NCI-H1417 treated with DMSO at 0.1 percent for 48 hours (cell line): ENCODE results near the gene RBSN.
A peak's percentile ranks its signal among the peaks of the same experiment; 100 is the strongest.

Experiments used
- DNase-seq: peaks from one replicate; lab custom pipeline; 2025; lab: John Stamatoyannopoulos, UW

RBSN gene

DNA sequence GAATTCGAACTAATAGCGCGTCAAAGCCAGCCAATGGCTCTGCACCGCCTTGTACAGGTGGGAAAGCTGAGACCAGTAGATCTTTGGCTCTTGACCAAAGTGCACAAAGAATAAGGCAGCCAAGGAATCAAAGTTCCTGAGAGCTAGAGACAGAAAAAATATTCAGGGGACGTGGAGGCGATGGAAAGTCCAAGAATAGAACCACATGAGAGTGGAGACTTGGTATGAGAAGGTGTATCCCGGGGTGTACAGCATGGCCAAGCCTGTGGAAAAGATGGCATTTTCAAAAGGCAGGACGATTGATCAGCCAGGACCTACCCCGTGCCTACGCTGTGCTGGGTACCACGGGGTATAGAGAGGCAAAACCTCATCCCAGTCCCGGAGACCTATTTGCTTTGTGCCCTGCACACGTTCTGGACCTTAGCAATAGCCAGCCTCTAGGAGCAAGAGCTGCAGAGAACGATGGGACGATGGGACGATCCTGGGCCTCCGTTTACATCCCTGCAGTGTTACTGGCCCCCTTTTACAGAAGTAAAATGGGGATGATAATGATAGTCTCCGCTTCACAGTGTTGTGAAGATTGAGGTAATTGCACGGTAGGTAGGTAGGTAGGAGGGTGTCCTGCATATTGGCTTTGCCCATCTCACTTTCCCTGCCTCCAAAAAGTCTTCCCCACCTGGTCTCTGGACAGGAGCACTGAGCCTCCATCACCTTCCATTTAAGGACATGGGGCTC is 583 bp upstream of the RBSN start:
- no peak for DNase-seq

DNA sequence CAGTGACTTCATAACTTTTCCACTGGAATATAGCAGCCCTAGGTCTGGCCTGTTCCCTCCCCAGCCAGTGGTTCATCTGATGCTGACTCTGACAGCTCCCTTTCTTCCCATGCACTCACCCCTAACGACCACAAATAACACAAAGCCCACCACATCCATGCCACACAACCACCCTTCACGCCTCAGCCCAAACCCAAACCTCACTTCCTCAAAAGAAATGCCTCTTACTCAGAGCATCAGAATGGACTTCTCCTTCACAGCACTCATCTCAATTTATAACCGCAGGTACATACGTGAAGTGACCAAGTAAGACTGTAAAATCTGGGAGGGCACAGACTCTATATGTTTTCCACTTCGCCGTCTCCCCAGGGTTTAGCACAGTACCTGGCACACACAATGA is 1.1 kb downstream of the RBSN start:
- DNase-seq, result no peak

DNA sequence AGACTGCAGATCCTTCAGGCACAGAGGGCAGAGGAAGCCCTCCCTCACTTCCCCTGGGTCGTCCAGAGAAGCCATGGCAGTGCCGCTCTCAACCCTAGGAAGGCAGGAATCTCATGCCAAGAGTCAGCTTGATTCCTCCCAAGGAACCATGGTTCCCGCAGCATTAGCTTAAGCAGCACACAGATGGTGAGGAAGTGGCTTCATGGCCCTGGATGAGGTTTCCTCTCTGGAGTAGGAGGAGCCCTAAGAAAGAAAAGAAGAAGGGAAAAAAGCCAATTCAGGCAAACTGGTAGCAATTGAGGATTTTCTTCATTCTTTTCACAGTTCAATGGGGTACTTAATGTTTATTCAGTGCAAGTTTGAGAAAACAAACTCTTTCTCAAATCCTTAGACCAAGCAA is 2.9 kb downstream of the RBSN start:
- no peak for DNase-seq

DNA sequence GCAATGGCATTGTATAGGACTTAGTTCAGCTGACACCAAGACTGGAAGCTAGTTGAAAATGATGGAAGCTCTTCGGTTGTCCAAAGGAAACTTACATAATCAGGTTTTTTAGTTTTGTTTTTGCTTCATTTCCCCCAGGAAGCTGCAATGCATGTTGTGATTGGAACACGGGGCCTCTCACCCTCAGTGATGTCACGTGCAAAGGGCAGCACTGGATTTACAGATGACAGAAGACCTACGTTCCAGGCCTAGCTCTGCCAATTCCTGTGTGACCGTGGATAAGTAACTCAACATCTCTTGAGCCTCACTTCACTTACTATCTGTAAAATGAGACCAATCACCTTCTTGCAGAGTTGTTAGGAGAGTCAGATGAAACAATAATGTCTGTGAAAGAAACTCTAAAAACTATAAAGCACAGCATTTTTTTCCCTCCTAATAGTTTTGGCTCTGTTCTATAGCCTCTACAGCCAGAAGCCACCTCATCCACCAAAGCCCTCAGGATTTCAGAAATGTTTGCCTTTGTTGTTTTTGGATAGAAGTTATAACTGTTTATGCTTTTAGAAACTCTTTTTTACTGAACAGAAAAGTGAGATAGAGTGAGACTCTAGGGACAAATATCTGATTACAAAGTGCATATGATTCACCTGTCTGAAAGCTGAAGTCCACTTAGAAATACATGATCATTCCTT is 4.6 kb downstream of the RBSN start:
- DNase-seq, result no peak

DNA sequence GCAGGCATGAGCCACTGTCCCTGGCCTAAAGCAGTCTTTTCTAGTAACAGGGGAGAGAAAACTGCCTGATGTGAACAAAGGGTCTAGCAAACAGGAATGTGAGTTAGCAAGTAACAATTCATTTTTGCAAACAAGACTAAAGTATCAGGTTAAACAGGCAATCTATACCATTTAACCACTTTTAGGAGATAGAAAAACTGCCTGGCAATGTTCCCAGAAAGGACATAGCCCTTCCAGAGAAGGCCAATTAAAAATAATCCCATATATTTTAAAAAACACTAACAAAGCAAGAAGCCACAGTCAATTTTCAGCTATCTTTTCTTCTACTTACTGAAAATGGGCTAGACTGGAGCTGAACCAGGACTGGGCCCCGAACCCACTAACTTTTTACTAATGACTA is 6.3 kb downstream of the RBSN start:
- DNase-seq, result no peak

DNA sequence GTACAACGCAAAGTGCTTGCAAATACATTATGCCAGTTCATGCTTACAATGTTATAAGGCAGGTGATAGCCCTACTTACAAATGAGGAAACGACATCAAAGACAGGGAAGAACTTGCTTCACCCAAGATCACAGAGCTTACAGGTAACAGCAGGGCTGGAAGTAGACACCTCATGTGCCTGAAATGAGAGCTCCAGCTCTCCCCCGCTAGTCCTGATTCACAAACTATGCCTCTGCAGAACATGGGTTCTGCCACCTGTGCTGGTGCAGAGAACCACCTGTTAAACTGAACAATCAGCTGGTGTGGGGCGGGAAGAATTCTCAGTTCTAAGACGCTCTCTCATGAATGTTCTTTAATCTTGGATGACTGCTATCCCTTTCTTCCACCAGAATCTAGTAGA is 7.4 kb downstream of the RBSN start:
- DNase-seq, result no peak

DNA sequence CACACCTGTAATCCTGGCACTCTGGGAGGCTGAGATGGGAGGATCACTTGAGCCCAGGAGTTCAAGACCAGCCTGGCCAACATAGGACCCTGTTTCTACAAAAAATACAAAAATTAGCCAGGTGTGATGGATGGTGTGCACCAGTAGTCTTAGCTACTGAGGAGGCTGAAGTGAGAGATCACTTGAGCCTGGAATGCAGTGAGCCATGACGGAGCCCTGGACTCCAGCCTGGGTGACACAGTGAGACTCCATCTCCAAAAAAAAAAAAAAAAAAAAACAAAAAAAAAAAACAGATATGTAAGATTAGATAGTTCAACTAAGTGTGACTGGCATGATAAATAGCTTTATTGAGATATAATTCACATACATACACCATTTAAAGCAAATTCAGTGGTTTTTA is 9.7 kb downstream of the RBSN start:
- DNase-seq, result no peak

DNA sequence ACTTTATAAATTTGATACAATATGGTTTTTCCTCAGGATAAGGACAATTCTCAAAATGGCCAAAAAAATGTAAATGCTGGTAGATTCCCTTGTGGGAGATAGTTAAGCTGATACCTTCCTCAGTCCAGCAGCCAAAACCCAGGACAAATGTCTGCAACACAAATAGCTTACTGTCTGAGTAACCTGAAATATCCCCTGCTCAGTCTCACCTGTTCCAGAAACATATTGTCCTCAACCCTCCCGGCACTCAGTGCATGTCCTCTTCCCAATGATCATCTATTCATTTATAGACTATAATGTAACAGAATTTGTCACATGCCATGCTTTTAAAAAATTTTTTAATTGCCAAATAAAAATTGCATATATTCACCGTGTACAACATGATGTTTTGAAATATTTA is 12.2 kb downstream of the RBSN start:
- no peak for DNase-seq

DNA sequence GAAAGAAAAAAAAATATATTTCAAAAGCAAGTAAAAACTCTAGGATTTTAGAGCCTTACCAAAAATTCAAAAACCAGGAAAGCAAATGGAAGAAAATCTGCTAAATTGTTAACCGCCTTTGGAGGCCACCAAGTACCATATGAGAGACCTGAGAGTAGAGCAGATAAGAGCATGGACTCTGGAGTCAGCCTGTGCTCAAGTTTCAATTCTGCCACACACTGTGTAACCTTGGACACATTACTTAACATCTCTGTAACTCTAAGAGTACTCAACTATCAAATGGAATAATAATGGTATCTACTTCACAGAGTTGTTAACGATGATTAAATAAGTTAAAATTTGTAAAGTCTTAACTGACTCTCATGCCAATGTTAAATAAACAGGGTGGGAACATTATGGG is 12.7 kb downstream of the RBSN start:
- no peak for DNase-seq

DNA sequence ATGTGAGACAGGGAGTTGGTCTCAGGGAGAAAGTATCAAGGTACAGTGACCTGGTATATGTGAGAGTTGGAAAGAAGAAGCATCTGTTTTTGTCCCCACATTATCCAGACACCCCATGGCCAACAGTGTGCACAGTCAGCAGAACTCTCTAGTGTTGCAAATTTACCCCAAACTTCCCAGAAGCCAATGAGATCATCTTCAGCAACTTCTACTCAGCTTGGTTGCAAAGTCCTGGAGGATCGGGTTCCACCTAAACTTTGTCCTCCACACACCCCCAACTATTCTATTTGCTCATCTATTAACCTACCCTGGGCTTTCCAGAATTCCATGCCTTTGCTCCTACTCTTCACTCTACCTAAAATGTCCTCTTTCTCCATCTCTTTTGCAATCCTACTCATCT is 15.7 kb downstream of the RBSN start:
- no peak for DNase-seq

DNA sequence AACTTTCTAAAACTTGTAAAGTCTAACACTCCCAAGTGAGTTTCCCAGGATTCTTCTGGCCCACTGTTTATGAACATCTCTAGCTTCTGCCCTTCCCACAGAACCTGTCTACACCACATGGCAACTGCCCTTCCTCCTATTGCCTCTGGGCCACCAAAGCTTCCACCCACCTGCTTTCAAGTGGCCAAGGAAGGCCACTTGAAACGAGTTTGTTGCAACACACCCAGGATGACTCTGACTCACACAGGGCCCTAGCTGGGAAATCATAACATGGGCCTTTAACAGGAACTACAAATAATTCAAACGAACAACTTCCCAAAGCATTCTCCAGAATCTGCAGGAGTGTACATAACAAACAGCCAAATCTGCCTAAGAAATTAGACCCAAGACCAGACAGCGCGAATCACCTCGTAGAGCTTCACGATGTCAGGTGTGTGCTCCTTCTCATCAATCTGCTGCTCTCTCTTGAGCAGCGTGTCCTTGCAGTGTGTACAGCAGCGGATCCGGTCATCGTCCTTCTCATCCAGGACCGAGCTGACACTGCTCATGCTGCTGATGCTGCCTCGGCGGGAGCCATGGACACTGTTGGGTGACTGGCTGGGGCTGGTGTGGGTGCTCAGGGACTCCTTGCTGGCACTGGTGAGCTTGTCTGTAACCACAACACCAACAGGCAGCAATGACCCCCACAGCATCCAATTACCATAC is 16.8 kb downstream of the RBSN start:
- no peak for DNase-seq

DNA sequence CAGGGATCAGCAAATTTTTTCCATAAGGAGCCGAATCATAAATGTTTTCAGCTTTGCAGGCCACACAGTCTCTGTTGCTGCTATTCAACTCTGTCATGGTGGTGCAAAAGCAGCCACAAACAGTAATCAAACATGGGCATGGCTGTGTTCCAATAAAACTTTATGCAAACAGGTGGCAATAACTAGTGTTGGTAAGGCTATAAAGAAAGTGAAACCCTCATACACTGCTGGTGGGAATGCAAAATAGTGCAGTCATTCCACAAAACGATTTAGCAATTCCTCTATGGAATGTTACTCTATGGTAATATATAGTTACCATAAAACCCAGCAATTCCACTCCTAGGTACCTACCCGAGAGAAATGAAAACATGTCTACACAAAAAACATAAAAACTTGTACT is 19.9 kb downstream of the RBSN start:
- no peak for DNase-seq

DNA sequence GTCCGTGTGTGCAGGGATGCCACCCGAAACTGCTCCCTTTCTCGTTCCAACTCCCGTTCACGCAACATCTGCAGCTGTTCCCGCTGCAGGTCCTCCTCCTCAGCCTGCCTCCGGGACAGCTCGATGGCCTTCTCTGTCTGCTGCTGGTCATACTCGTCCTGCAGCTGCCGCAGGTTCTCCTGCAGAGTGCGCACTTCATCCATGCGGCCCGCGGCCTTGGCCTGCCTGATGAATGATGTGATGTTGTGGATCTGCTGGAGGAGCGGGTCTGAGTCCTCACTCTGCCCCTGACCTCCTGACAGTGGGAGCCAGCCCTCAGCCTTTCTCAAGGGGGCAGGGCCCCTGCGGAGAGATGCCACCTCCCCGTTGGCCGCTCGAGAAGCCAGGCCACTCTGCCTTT is 24.4 kb downstream of the RBSN start:
- DNase-seq, result no peak

DNA sequence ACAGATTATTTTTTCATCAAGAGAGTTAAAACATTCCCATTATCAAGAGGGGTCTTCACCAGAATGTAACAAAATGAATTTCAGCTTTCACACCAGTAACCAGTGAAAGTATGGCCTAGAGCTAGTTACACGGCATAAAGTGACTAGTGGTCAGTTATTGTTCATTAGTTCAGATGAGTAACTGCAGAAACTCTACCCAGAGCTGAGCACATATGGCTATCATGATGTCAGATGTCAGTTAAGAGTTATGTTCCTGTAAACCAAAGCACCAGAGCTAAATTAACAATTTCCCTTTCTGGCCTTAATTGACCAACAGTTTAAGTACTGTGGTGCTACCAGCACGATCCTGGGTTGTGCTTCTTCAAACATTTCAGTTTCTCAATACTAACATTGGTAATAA is 27.2 kb downstream of the RBSN start:
- no peak for DNase-seq

DNA sequence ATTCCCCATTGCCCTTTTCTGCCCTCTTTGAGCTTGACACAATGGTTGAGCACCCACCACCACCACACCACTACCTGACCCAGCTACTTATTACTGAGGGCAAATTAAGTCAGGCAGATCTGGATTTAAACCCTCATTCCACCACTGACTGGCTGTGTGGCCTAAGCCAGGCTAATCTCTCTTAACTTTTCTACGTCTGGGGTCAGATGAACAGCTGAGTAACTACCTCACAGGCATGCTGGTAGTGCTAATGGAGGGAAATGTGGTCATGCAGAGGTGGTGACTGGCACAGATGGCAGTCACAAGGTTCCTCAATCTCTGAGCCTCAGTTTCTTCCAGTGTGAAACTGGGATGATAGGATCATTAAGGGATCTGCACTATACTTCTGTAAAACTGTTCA is 29.5 kb downstream of the RBSN start:
- no peak for DNase-seq

DNA sequence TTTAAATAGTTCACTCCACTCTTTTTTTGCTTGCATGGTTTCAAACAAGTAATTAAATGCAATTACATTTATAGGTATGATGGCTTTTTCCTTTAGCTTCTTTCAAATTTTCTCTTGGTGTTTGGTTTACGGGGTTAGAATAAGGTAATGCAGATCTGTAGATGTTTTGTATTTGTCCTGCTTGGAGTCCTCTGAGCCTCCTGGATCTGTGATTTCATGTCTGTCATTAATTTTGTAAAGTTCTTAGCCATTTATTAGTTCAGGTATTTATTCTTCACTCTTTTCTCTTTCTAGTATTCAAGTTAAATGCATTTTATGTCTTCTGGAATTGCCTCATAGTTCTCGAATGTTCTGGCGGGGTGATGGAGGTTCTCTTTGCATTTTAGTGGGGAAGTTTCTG is 32.5 kb downstream of the RBSN start:
- DNase-seq, result no peak

DNA sequence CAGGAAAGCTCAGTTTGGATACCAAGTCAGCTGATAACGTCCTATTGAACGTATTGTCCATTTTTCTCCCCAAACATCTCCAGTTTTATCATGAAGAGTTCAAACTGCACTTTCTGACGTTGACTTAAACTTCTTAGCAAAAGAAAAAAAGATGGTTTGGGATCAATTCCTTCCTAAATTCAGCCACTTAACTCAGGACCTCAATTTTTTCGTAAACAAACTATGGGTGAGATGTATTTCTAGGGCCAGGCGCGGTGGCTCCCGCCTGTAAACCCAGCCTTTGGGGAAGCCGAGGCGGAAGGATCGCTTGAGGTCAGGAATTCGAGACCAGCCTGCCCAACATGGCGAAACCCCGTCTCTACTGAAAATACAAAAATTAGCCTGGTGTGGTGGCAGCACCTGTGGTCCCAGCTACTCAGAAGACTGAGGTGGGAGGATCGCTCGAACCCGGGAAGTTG is 33.4 kb downstream of the RBSN start:
- no peak for DNase-seq

DNA sequence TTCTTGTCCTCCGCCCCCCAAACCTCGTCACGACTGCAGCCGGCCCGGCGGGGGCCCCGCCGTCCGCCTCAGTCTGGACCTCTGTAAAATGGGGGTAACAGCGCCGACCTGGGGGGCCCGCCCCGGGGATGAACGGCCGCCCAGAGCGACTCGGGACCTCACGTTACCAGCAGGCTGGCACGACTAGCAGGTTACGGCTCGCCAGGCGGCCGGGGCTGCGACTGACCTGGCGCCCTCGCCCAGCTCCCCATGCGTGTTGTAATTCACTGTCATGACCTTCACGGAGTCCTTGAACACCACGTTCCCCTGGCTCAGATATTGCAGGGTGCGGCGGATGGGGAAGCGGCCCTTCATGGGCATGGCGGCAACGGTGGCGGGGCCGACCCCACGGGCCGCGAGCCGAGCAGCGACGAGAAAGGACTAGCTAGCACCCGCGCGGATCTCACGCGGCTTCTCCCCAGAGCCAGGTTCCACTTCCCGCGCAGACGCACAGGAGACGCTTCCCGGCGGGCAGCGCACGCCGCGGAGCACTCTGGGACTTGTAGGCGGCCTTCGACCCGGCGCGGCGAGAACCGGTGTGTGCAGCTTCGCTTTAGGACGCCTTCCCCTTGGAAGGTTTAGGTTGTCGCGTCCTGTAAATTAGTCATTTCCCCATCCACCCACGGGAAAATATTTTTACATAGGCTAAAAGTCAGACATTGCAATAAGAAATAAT is 34.0 kb downstream of the RBSN start, which contains the start of gene MRPS25:
Gene MRPS25 (minus strand): TSS at position 481 of the 715 bp plus-strand sequence. CDS start 121 bp downstream, at position 360.
- peak; percentile 40 for DNase-seq

DNA sequence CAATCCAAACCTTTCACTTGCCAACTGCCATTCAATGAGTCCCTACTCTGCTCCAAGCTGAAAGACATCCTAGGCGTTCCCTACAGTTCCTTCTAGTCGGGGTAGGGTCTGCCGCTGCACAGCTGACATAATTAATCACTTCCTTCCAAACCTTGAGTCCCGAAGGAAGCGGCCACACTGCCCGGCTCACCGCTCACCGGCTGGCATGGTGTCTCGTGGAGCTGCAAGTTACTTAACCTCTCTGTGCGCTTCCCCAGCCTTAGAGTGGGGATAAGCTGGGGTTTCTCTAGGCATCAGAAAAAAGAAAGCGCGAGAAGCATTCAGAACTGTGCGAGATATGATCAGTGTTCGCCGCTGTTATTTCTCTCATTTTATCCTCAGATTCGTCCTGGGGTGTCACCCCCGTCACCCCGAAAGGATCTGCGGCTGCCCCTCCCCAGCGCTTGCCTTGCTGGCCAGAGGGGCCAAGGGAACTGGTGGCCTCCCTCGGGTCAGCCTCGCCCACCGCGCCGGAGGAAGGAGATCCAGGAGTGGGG is 34.6 kb downstream of the RBSN start:
- no peak for DNase-seq

DNA sequence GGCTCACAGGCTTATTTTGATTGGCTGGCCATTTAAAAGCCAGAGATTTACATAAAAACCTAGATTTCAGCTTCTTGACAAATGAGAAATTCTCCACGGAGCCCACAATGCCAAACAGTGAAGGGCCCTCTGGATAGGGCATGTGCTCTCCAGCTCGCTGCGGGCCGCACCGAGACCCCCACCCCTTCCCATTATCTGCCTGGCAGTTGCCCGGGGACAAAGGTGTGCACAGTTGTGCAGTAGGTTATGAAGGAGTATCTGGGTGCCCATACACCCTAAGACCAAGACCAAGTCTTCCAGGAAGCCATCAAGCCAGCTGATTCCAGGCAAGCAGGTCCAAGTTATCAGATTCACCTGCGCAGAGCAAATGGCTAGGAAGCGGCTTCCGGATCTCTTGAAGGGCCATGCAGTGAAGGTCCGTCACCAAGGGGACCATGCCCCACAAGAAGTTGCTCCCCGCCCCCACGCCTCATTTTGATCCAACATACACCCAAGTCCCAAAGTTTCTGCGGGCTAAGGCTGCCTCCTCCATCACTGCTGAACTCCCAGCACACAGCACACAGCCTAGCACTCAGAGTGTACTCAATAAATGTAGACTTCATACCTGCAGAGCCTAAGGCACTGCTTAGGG is 35.2 kb downstream of the RBSN start:
- no peak for DNase-seq

DNA sequence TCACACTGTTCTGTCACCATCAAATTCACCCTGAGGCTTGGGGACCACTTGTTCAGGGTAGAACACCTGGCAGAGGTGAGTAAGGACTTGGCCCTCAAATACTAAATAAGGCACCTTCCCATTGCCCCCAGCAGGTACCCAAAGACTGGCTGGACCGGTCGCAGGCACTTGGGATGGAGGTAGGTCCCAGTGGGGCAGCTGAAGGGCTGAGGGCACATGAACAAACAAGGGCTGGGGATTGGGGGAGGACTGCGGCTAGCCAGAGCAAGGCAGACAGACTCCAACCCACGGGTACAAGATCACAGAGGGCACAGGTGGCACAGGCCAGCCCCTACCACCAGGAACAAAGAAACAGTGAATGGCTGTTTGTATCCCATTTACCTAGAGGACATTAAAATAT is 35.7 kb downstream of the RBSN start:
- no peak for DNase-seq

DNA sequence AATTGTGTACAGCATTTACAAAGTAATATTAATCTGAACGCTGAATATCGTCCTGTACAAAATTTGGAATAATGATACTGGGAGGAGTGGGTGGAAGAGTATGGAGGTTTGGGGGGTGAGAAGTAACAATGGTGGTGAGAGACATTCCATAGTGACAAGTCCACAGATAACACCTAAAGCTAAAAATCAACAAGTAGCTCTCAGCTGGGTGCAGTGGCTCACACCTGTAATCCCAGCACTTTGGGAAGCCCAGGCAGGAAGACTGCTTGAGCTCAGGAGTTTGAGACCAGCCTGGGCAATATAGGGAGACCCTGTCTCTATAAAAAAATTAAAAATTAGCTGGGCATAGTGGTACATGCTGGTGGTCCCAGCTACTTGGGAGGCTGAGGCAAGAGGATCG is 38.9 kb downstream of the RBSN start:
- no peak for DNase-seq
